Measurements from ENCODE around the gene ZACN. TPM values are rescaled to one million over a fixed set of nuclear protein-coding genes. Genes with fewer than 3 reads are reported as not detected.
A peak's percentile ranks its signal among the peaks of the same experiment; 100 is the strongest.

Gene ZACN
- total and polyA plus RNA-seq, 2 experiments from 2014 or later, result 21.2 TPM; not detected in 1

DNA sequence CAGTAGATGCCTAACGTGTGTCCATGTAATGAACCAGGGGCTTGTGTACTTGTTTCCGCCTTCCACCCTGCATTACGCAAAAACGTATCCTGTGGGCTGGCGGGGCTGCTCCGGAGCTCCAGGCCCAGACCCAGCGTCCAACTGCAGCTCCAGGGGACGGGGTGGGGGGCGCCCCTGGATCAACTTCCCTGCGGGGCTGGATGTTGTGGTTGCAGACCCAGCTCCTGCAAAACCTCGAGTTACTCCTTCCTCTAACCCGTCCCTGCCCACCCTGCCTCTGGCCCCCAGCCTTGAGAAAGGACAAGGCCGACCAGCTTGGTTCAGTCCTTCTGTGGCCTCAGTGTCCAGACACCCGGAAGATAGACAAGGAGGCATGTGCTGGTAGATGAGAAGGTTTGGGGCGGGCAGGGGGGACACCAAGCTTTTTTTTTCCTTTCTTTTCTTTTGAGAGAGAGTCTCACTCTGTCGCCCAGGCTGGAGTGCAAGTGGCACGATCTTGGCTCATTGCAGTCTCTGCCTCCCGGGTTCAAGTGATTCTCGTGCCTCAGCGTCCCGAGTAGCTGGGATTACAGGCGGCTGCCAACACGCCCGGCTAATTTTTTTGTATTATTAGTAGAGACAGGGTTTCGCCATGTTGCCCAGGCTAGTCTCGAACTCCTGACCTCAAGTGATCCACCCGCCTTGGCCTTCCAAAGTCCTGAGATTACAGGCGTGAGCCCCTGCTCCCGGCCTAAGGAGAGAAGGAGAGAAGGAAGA is 25.3 kb downstream of the ZACN start:
- Histone ChIP-seq H3K4me3 (no peak overlapping the region), H3K9me3 (ENCODE audit: low read depth) (no peaks in the 10 kb centered on the region), H3K27ac (peak overlapping the region; percentile 81), H3K27me3 (no peaks in the 10 kb centered on the region), H2AFZ (peak overlapping the region; percentile 92), H3K36me3 (replicated peaks; ENCODE audit: insufficient read depth, low read depth) (no peaks in the 10 kb centered on the region), H3K9me2 (replicated peaks; ENCODE audit: insufficient read depth) (no peaks in the 10 kb centered on the region), H4K20me1 (ENCODE audit: insufficient read depth, poor library complexity, severe bottlenecking) (no peaks in the 10 kb centered on the region), H3K4me1 (ENCODE audit: insufficient read depth) (peaks cover 26% of the 10 kb centered on the region), H3K79me2 (peaks cover 18% of the 10 kb centered on the region), H3K4me2 (peak overlapping the region; percentile 81)
- 94% methylated on average over 26 of the region's 29 CpGs for WGBS (ENCODE audit: low lambda C conversion rate, missing lambda C conversion rate)
- TF ChIP-seq EZH2phosphoT487 (IDR thresholded peaks at IDR 0.05; ENCODE audit: low read depth, severe bottlenecking, unreplicated experiment) (no peak), EZH2 (IDR thresholded peaks at IDR 0.05; ENCODE audit: borderline replicate concordance) (no peak)
- TF ChIP-seq, protein P1, sequence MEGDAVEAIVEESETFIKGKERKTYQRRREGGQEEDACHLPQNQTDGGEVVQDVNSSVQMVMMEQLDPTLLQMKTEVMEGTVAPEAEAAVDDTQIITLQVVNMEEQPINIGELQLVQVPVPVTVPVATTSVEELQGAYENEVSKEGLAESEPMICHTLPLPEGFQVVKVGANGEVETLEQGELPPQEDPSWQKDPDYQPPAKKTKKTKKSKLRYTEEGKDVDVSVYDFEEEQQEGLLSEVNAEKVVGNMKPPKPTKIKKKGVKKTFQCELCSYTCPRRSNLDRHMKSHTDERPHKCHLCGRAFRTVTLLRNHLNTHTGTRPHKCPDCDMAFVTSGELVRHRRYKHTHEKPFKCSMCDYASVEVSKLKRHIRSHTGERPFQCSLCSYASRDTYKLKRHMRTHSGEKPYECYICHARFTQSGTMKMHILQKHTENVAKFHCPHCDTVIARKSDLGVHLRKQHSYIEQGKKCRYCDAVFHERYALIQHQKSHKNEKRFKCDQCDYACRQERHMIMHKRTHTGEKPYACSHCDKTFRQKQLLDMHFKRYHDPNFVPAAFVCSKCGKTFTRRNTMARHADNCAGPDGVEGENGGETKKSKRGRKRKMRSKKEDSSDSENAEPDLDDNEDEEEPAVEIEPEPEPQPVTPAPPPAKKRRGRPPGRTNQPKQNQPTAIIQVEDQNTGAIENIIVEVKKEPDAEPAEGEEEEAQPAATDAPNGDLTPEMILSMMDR (IDR thresholded peaks at IDR 0.05; ENCODE audit: poor library complexity), result no peak
- DNase-seq (ENCODE audit: low spot score), result no peak

DNA sequence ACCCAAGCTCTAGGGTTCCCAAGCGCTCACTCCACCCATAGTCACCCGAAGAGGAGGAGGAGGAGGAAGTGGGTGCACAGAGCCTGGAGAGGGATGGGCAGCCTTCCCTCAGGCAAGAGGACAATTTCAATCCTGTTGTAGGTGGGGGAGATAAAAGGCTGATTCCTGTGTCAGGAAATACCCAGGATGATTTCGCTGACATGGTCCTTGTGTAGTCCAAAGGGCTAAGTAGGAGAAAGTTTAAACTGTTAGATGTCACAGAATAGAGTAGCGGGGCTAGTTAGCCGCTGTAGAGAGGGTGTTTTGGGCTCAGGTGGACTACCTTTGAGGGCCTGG is 25.9 kb downstream of the ZACN start:
- Histone ChIP-seq H3K27ac (no peak overlapping the region), H4K20me1 (ENCODE audit: insufficient read depth, poor library complexity, severe bottlenecking) (no peaks in the 10 kb centered on the region), H3K4me2 (no peak overlapping the region), H3K9me3 (ENCODE audit: low read depth) (no peaks in the 10 kb centered on the region), H3K9me2 (replicated peaks; ENCODE audit: insufficient read depth) (no peaks in the 10 kb centered on the region), H3K79me2 (peaks cover 18% of the 10 kb centered on the region), H3K27me3 (no peaks in the 10 kb centered on the region), H3K4me1 (ENCODE audit: insufficient read depth) (peaks cover 26% of the 10 kb centered on the region), H3K36me3 (replicated peaks; ENCODE audit: insufficient read depth, low read depth) (no peaks in the 10 kb centered on the region), H2AFZ (no peak overlapping the region), H3K4me3 (no peak overlapping the region)
- DNase-seq (ENCODE audit: low spot score), result no peak
- TF ChIP-seq, protein P1 (IDR thresholded peaks at IDR 0.05; ENCODE audit: poor library complexity), result no peak
- TF ChIP-seq EZH2 (IDR thresholded peaks at IDR 0.05; ENCODE audit: borderline replicate concordance), result no peak
- no peak for TF ChIP-seq EZH2phosphoT487 (IDR thresholded peaks at IDR 0.05; ENCODE audit: low read depth, severe bottlenecking, unreplicated experiment)
- 76% methylated on average over 5 of the region's 5 CpGs for WGBS (ENCODE audit: low lambda C conversion rate, missing lambda C conversion rate)

GRCh38 chr17:76106703-76107102 is 27.7 kb downstream of the ZACN start:
- WGBS (ENCODE audit: low lambda C conversion rate, missing lambda C conversion rate), result 68% methylated on average over 3 of the region's 3 CpGs
- TF ChIP-seq EZH2 (IDR thresholded peaks at IDR 0.05; ENCODE audit: borderline replicate concordance), result no peak
- TF ChIP-seq, protein P1 (IDR thresholded peaks at IDR 0.05; ENCODE audit: poor library complexity), result no peak
- no peak for TF ChIP-seq EZH2phosphoT487 (IDR thresholded peaks at IDR 0.05; ENCODE audit: low read depth, severe bottlenecking, unreplicated experiment)
- H3K9me2 ChIP-seq (replicated peaks; ENCODE audit: insufficient read depth), result no peaks in the 10 kb centered on the region
- H3K27ac ChIP-seq, result peak overlapping the region; percentile 12
- H3K9me3 ChIP-seq (ENCODE audit: low read depth), result no peaks in the 10 kb centered on the region
- no peak overlapping the region for H3K4me2 ChIP-seq
- peaks cover 14% of the 10 kb centered on the region for H3K79me2 ChIP-seq
- peaks cover 26% of the 10 kb centered on the region for H3K4me1 ChIP-seq (ENCODE audit: insufficient read depth)
- H4K20me1 ChIP-seq (ENCODE audit: insufficient read depth, poor library complexity, severe bottlenecking), result no peaks in the 10 kb centered on the region
- H3K36me3 ChIP-seq (replicated peaks; ENCODE audit: insufficient read depth, low read depth), result no peaks in the 10 kb centered on the region
- no peak overlapping the region for H3K4me3 ChIP-seq
- no peak overlapping the region for H2AFZ ChIP-seq
- no peak for DNase-seq (ENCODE audit: low spot score)
- H3K27me3 ChIP-seq, result no peaks in the 10 kb centered on the region

Measured in hepatocyte (in vitro differentiated cells).